GM12878 (cell line): ENCODE measurements around the gene C2orf92. TPM values are rescaled to one million over a fixed set of nuclear protein-coding genes. Genes with fewer than 3 reads are reported as not detected.

Experiments
- ATAC-seq: fragments of 200-7000 bp; cut with Tn5 transposase; 3 replicates; pipeline ENCODE4 v1.9.1; 2020; ENCODE audit warnings: mild to moderate bottlenecking, moderate library complexity
- BruUV-seq: library from RNA; stranded (reverse); fragments of 400-500 nt; replicated peaks from 2 replicates; lab custom pipeline; 2021; lab: Mats Ljungman, UMichigan
- CTCF ChIA-PET: fragments of 300-600 bp; sonication (Branson Sonifier 250); formaldehyde crosslinking; extraction: SDS; loops from one replicate; lab custom pipeline; 2021; ENCODE audit warnings: inconsistent platforms; lab: Yijun Ruan, JAX
- POLR2A ChIA-PET: fragments of 350-600 bp; formaldehyde crosslinking; extraction: SDS; loops from one replicate; lab custom pipeline; 2021; ENCODE audit warnings: inconsistent platforms; lab: Charles Lee
- RAD21 ChIA-PET: fragments of 300-600 bp; sonication (Branson Sonifier 250); formaldehyde crosslinking; loops from one replicate; lab custom pipeline; 2023; ENCODE audit warnings: antibody characterized with exemption; ENCODE audit not compliant: unreplicated experiment; lab: Charles Lee
- SMC1A ChIA-PET: fragments of 300-600 bp; sonication (Branson Sonifier 250); formaldehyde crosslinking; loops from one replicate; lab custom pipeline; 2023; ENCODE audit not compliant: unreplicated experiment, uncharacterized antibody; lab: Charles Lee
- DNase-seq: peaks from one replicate; pipeline ENCODE4 v3.0.0-alpha.2; 2011; ENCODE audit warnings: low read depth, low spot score
- FAIRE-seq: peaks from 3 replicates; lab custom pipeline; 2011; peaks lifted over from hg19 to GRCh38; lab: Jason Lieb, UNC
- H2AFZ ChIP-seq: 2 replicates; pipeline ENCODE4 v1.6.0; 2011; ENCODE audit warnings: low read depth, low read length, control low read depth; ENCODE audit not compliant: control insufficient read depth
- H3K27ac ChIP-seq: 2 replicates; pipeline ENCODE4 v1.5.1; 2011; ENCODE audit warnings: control low read depth; ENCODE audit not compliant: control insufficient read depth, insufficient read depth
- H3K27me3 ChIP-seq, 2 experiments: replicated peaks in 1 of 2; 2 replicates each; pipeline versions ENCODE4 v1.6.0 to v1.6.1; 2011; ENCODE audit warnings: low read length in 1 of 2; ENCODE audit not compliant: control insufficient read depth in 2 of 2, insufficient read depth in 2 of 2
- H3K36me3 ChIP-seq, 2 experiments: 2 replicates each; pipeline ENCODE4 v1.5.1; 2011; ENCODE audit warnings: low read length in 1 of 2; ENCODE audit not compliant: control insufficient read depth in 2 of 2, insufficient read depth in 2 of 2
- H3K4me1 ChIP-seq: 2 replicates; pipeline ENCODE4 v1.6.1; 2011; ENCODE audit warnings: mild to moderate bottlenecking, low read length, moderate library complexity, mixed read lengths; ENCODE audit not compliant: control insufficient read depth, insufficient read depth
- H3K4me2 ChIP-seq: 2 replicates; pipeline ENCODE4 v1.6.0; 2011; ENCODE audit warnings: control low read depth; ENCODE audit not compliant: control insufficient read depth, insufficient read depth
- H3K4me3 ChIP-seq: fragments of 200-600 bp; sonication (generic); 2 replicates; pipeline ENCODE4 v1.5.1; 2016
- H3K79me2 ChIP-seq: 2 replicates; pipeline ENCODE4 v1.6.0; 2011; ENCODE audit warnings: low read length; ENCODE audit not compliant: control insufficient read depth, insufficient read depth
- H3K9ac ChIP-seq: 2 replicates; pipeline ENCODE4 v1.8.0; 2011; ENCODE audit warnings: low read length, control low read depth, mixed read lengths; ENCODE audit not compliant: control insufficient read depth, insufficient read depth
- H3K9me3 ChIP-seq: replicated peaks from 3 replicates; pipeline ENCODE4 v1.5.1; 2011; ENCODE audit warnings: mild to moderate bottlenecking, low read length; ENCODE audit not compliant: control insufficient read depth, insufficient read depth
- H4K20me1 ChIP-seq: 2 replicates; pipeline ENCODE4 v1.6.0; 2011; ENCODE audit not compliant: control insufficient read depth, insufficient read depth
- BCL11A ChIP-seq: IDR thresholded peaks from 2 replicates; pipeline ENCODE4 v1.6.1; 2011; ENCODE audit warnings: low read depth, low read length
- E2F4 ChIP-seq: IDR thresholded peaks from 2 replicates; pipeline ENCODE4 v1.6.1; 2012; ENCODE audit warnings: low read depth, low read length, improper control_type of control experiment
- GATAD2B ChIP-seq: fragments of 450-650 bp; conservative IDR thresholded peaks from 2 replicates; pipeline ENCODE4 v1.6.1; 2017; ENCODE audit warnings: low read depth, mild to moderate bottlenecking, moderate library complexity
- HDAC6 ChIP-seq: fragments of 200-600 bp; sonication (generic); IDR thresholded peaks from one replicate; pipeline ENCODE4 v1.8.0; 2017; ENCODE audit warnings: antibody characterized with exemption; ENCODE audit not compliant: unreplicated experiment
- HDGF ChIP-seq: fragments of 450-650 bp; IDR thresholded peaks from 2 replicates; pipeline ENCODE4 v1.6.1; 2016; ENCODE audit warnings: antibody characterized with exemption
- SKIL ChIP-seq: fragments of 450-650 bp; IDR thresholded peaks from 2 replicates; pipeline ENCODE4 v1.6.1; 2017; ENCODE audit warnings: mild to moderate bottlenecking, low read depth, inconsistent platforms; ENCODE audit not compliant: poor library complexity, severe bottlenecking
- ZNF207 ChIP-seq: fragments of 450-650 bp; IDR thresholded peaks from 2 replicates; pipeline ENCODE4 v1.6.1; 2014; ENCODE audit warnings: antibody characterized with exemption, mild to moderate bottlenecking, borderline replicate concordance
- ZNF622 ChIP-seq: fragments of 450-650 bp; IDR thresholded peaks from 2 replicates; pipeline ENCODE4 v1.6.1; 2017; ENCODE audit warnings: mild to moderate bottlenecking, inconsistent platforms
- WGBS: methylation state at CpG from one replicate; pipeline ENCODE4 v1.1.6; 2016; ENCODE audit warnings: low lambda C conversion rate; ENCODE audit not compliant: insufficient replicate concordance, insufficient coverage; ENCODE audit errors: missing lambda C conversion rate; 5-methylcytosine and 5-hydroxymethylcytosine counted together
- in situ Hi-C: fragments of 300-500 bp; cut with MboI; formaldehyde crosslinking; loops from 9 replicates; pipeline ENCODE4 v1.14.3; 2018; ENCODE audit warnings: mixed read lengths
- intact Hi-C: fragments of 100-400 bp; cut with micrococcal nuclease; formaldehyde crosslinking; loops from one replicate; pipeline ENCODE4 v1.14.2; 2022; ENCODE audit not compliant: unreplicated experiment
- polyA plus RNA-seq, 11 experiments: library from polyadenylated mRNA; depleted of rRNA in 4 of 11; unstranded in 6 of 11; stranded (reverse) in 5 of 11; fragments of >200 nt; fragmentation: Nextera tagmentation in 4 of 11; fragmentation: Illumina TruSeq in 1 of 11; extraction: Ambion mirVana in 4 of 11; extraction: Trizol in 1 of 11; gene quantifications; 1 replicate in 1 of 11; 2 replicates in 10 of 11; pipeline versions ENCODE4 v1.2.1 to v1.2.3, GENCODE V29; 2011 to 2016; ENCODE audit warnings: inconsistent platforms in 2 of 11, missing spikeins in 2 of 11, low read depth in 1 of 11
- total RNA-seq, 4 experiments: library from RNA; depleted of rRNA in 3 of 4; stranded (reverse); fragments of >200 nt in 3 of 4; fragmentation: Illumina TruSeq in 1 of 4; extraction: Trizol in 1 of 4; gene quantifications; 2 replicates each; pipeline versions ENCODE4 v1.2.1 to v1.2.3, GENCODE V29; 2013 to 2021

C2orf92 gene
- total and polyA plus RNA-seq, 10 of the 15 experiments (the other 5 are each of a cell fraction or from before 2014, with no cell fraction given), result 0.40 to 10.1 (median 3.7) TPM

- H3K79me2 ChIP-seq, result no peaks in the 10 kb centered on the region
- H3K27ac ChIP-seq, result no peak overlapping the region
- no peak overlapping the region for H3K4me3 ChIP-seq
- ATAC-seq (no peak), DNase-seq (no peak), FAIRE-seq (no peak)
- H2AFZ ChIP-seq, result no peak overlapping the region
- no peaks in the 10 kb centered on the region for H3K36me3 ChIP-seq
- ChIA-PET CTCF (interaction anchor here (0.6 to 4.7 kb wide), 28 partner anchors 11 to 671 kb away, joined by 3 to 39 read pairs (median 4); no protein-coding TSS in a partner anchor), RAD21 (interaction anchor here (0.8 to 2.7 kb wide), 6 partner anchors 11 to 643 kb away, joined by 3 to 22 read pairs (median 4); no protein-coding TSS in a partner anchor)
- no peak overlapping the region for H3K4me2 ChIP-seq
- intact Hi-C loops, result loop anchor here (2.0 kb wide), 1 partner anchor 528 kb away; no protein-coding TSS in a partner anchor
- H4K20me1 ChIP-seq, result no peaks in the 10 kb centered on the region
- H3K27me3 ChIP-seq, result no peaks in the 10 kb centered on the region
- BruUV-seq, result no TSS peak
- no peak overlapping the region for H3K9ac ChIP-seq
- peaks cover 8% of the 10 kb centered on the region for H3K4me1 ChIP-seq
- no peak for TF ChIP-seq BCL11A
- TF ChIP-seq, all 136 proteins: peak for 0
- in situ Hi-C loops, result no loop called here
- H3K9me3 ChIP-seq, result no peaks in the 10 kb centered on the region
- POLR2A ChIA-PET, result no interaction called here
- SMC1A ChIA-PET, result interaction anchor here (0.9 to 2.8 kb wide), 11 partner anchors 10 to 643 kb away, joined by 3 to 17 read pairs (median 5); no protein-coding TSS in a partner anchor
- WGBS, result 80% methylated on average over 17 of the region's 20 CpGs
Measured at GRCh38 chr2:97741251-97741650, 71.7 kb downstream of the C2orf92 start.

GRCh38 chr2:97741686-97742085 lies 72.2 kb downstream of the C2orf92 start:
- RAD21 ChIA-PET, result interaction anchor here (1.1 to 2.7 kb wide), 4 partner anchors 65 to 643 kb away, joined by 3 to 22 read pairs (median 4); no protein-coding TSS in a partner anchor
- no peaks in the 10 kb centered on the region for H4K20me1 ChIP-seq
- BruUV-seq, result no TSS peak
- CTCF ChIA-PET, result interaction anchor here (0.6 to 4.7 kb wide), 23 partner anchors 11 to 670 kb away, joined by 3 to 39 read pairs (median 5); no protein-coding TSS in a partner anchor
- H3K4me3 ChIP-seq, result no peak overlapping the region
- H2AFZ ChIP-seq, result no peak overlapping the region
- no peak overlapping the region for H3K9ac ChIP-seq
- no peak for ATAC-seq
- intact Hi-C loops, result loop anchor here (2.0 kb wide), 1 partner anchor 527 kb away; no protein-coding TSS in a partner anchor
- no peaks in the 10 kb centered on the region for H3K9me3 ChIP-seq
- in situ Hi-C loops, result no loop called here
- WGBS, result 68% methylated on average over 4 of the region's 4 CpGs
- H3K27me3 ChIP-seq, result no peaks in the 10 kb centered on the region
- H3K4me2 ChIP-seq, result no peak overlapping the region
- no peak for DNase-seq
- SMC1A ChIA-PET, result interaction anchor here (0.9 to 2.8 kb wide), 9 partner anchors 9 to 643 kb away, joined by 3 to 17 read pairs (median 4); no protein-coding TSS in a partner anchor
- peaks cover 8% of the 10 kb centered on the region for H3K4me1 ChIP-seq
- POLR2A ChIA-PET, result no interaction called here
- H3K36me3 ChIP-seq, result no peaks in the 10 kb centered on the region
- no peak for TF ChIP-seq GATAD2B
- no peak for TF ChIP-seq HDAC6
- no peak for TF ChIP-seq ZNF622
- no peak for TF ChIP-seq E2F4
- TF ChIP-seq HDGF, result no peak
- no peak for TF ChIP-seq ZNF207
- TF ChIP-seq SKIL, result no peak
- no peaks in the 10 kb centered on the region for H3K79me2 ChIP-seq
- no peak overlapping the region for H3K27ac ChIP-seq
- FAIRE-seq, result no peak
